Chondrocyte (in vitro differentiated cells): Measurements from ENCODE around the gene KLHL17. TPM values are rescaled to one million over a fixed set of nuclear protein-coding genes. Genes with fewer than 3 reads are reported as not detected.

Experiments
- DNase-seq: peaks from one replicate; pipeline ENCODE4 v3.0.0; 2021; ENCODE audit warnings: mixed read lengths, low spot score
- H3K27ac Mint-ChIP-seq: one replicate; pipeline ENCODE4 v1.8.0; 2021; ENCODE audit warnings: mild to moderate bottlenecking, moderate library complexity, mixed read lengths; ENCODE audit not compliant: unreplicated experiment
- H3K27me3 Mint-ChIP-seq: 2 replicates; pipeline ENCODE4 v1.8.0; 2021; ENCODE audit warnings: low read depth, mixed read lengths
- H3K36me3 Mint-ChIP-seq: 2 replicates; pipeline ENCODE4 v1.8.0; 2021; ENCODE audit warnings: low read depth, mixed read lengths
- H3K4me1 Mint-ChIP-seq: 2 replicates; pipeline ENCODE4 v1.8.0; 2021; ENCODE audit warnings: low read depth, mild to moderate bottlenecking, mixed read lengths
- H3K4me3 Mint-ChIP-seq: one replicate; pipeline ENCODE4 v1.8.0; 2021; ENCODE audit warnings: mild to moderate bottlenecking, moderate library complexity, mixed read lengths; ENCODE audit not compliant: unreplicated experiment
- H3K9me3 Mint-ChIP-seq: 2 replicates; pipeline ENCODE4 v1.8.0; 2021; ENCODE audit warnings: low read depth, mixed read lengths
- total RNA-seq: library from RNA; stranded (reverse); gene quantifications from 3 replicates; pipeline ENCODE4 v1.2.1, GENCODE V29; 2021
- TF ChIP-seq, protein P1 (sequence below): fragments of 200-600 bp; sonication (generic); IDR thresholded peaks from 2 replicates; pipeline ENCODE4 v1.5.0; 2021; ENCODE audit warnings: antibody characterized with exemption, mild to moderate bottlenecking, moderate library complexity

The KLHL17 gene
- total RNA-seq, 1 donor from 2014 or later: 19.1 TPM

DNA sequence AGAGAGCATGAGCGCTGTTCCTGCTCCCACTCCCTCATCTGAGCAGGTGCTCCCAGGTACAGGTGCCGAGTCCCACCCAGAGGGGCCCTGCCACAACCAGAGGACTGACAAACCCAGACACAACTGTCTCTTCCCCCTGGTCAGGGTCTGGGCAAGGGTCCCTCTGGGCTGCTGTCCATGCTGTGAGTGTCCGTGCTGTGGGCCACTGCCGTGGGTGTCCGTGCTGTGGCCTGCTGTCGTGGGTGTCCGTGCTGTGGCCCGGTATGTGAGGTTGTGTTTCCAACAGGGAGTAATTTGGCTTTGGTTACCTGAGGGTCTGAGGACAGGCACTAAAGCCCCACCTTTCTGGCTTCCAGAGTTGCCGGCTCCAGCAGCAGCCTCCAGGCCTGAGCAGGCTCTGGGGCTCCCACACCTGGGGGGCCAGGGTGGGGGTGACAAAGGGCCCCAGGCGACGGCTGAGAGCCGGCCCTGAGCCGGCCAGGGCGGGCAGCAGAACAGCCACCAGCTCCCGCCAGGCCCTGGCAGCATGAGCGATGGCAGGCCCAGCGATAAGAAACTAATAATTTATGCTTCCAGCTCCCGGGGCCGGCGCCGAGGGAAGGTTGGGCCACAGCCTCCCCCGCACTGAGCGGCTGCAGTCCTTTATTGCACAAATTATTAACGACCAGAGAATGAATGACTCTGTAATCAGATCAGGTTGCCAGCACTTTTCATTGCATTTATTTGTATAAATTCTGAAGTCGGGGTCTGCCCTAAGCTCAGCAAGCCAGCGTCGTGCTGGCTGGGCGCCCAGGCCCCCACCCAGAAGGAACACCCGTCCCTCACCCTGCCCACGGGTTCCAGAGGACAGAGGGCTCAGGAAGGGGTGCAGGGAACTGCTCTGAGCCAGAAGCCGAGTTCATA lies 44.0 kb upstream of the KLHL17 start:
- H3K4me3 Mint-ChIP-seq: no peak overlapping the region
- no peak for DNase-seq
- TF ChIP-seq, protein P1, sequence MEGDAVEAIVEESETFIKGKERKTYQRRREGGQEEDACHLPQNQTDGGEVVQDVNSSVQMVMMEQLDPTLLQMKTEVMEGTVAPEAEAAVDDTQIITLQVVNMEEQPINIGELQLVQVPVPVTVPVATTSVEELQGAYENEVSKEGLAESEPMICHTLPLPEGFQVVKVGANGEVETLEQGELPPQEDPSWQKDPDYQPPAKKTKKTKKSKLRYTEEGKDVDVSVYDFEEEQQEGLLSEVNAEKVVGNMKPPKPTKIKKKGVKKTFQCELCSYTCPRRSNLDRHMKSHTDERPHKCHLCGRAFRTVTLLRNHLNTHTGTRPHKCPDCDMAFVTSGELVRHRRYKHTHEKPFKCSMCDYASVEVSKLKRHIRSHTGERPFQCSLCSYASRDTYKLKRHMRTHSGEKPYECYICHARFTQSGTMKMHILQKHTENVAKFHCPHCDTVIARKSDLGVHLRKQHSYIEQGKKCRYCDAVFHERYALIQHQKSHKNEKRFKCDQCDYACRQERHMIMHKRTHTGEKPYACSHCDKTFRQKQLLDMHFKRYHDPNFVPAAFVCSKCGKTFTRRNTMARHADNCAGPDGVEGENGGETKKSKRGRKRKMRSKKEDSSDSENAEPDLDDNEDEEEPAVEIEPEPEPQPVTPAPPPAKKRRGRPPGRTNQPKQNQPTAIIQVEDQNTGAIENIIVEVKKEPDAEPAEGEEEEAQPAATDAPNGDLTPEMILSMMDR: no peak
- H3K4me1 Mint-ChIP-seq: peaks cover 10% of the 10 kb centered on the region
- H3K27ac Mint-ChIP-seq: no peak overlapping the region
- H3K9me3 Mint-ChIP-seq: no peaks in the 10 kb centered on the region
- peaks cover 40% of the 10 kb centered on the region for H3K27me3 Mint-ChIP-seq
- no peaks in the 10 kb centered on the region for H3K36me3 Mint-ChIP-seq

DNA sequence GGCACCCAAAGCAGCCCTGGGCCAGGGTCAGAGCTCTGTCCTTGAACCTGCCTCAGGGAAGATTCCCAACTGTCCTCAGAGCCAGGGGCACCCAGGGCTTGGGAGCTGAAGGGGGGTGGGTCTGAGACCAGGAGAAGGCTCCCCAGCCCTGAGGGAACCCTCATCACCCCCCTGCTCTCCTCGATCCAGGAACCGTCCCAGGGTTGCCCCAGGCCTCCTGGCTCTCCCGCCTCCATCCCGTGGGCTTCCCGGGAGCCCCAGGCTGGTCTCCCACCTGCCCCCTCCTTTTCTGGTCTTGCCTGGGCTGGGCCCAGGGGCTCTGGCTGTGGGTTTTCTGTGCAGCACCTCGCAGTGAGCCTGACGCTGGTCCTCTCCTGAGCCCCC lies 43.3 kb upstream of the KLHL17 start:
- Mint-ChIP-seq H3K36me3 (no peaks in the 10 kb centered on the region), H3K27me3 (peaks cover 39% of the 10 kb centered on the region), H3K9me3 (no peaks in the 10 kb centered on the region), H3K27ac (no peak overlapping the region), H3K4me1 (peaks cover 13% of the 10 kb centered on the region), H3K4me3 (no peak overlapping the region)
- TF ChIP-seq, protein P1: no peak
- DNase-seq: no peak

DNA sequence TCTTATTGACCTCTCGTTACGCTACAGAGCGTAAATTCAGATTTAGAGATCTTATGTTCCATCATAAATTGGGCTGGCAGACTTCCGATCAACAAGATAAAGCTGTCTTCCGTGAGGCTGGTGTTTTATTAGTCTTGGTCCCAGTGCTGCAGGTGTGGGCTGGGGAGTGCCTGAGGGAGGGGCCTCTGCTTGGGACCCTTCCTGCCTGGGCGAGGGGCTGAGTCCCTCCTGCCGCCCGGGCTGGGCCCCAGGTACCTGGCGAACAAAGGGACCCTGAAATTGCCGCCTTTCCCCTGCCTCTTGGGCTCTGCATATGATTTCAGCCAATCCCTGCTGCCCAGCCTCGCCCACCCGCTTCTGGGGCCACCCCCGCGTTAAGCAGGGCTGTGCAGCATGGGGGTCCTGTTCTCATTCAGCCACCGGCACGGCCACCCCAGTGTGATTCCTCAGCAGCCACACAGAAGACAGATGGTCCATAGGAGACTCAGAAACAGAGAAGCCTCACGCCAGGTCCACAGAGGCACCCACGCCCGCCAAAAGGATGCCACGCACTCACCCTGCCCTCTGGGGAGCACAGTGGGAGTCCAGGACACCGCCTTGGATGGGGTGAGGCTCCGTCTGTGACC lies 42.8 kb upstream of the KLHL17 start:
- no peaks in the 10 kb centered on the region for H3K36me3 Mint-ChIP-seq
- H3K4me1 Mint-ChIP-seq: peaks cover 13% of the 10 kb centered on the region
- H3K27me3 Mint-ChIP-seq: peaks cover 36% of the 10 kb centered on the region
- no peak overlapping the region for H3K4me3 Mint-ChIP-seq
- TF ChIP-seq, protein P1: no peak
- DNase-seq: no peak
- H3K9me3 Mint-ChIP-seq: no peaks in the 10 kb centered on the region
- no peak overlapping the region for H3K27ac Mint-ChIP-seq

DNA sequence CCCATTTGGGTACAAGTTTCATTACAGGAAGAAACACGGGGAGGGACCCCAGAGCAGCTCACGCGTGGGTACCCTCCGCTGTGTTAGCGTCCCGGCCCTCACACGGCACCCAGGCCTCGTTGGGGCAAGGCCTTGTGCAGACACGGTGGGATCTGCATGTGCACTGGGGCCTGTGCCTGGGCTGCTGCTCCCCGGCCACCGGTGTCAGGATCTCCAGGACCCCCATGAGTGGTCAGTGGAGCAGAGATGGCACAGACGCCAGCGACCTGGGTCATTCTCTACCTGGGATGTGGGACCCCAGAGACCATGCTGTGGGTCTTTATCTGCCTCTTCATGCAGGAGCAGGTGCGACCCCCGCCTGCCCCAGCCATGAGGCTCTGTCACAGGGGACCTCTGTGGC lies 42.0 kb upstream of the KLHL17 start:
- Mint-ChIP-seq H3K4me3 (no peak overlapping the region), H3K27me3 (peaks cover 33% of the 10 kb centered on the region), H3K36me3 (no peaks in the 10 kb centered on the region), H3K27ac (no peak overlapping the region), H3K9me3 (no peaks in the 10 kb centered on the region), H3K4me1 (peaks cover 16% of the 10 kb centered on the region)
- TF ChIP-seq, protein P1: no peak
- peak; percentile 88 for DNase-seq

DNA sequence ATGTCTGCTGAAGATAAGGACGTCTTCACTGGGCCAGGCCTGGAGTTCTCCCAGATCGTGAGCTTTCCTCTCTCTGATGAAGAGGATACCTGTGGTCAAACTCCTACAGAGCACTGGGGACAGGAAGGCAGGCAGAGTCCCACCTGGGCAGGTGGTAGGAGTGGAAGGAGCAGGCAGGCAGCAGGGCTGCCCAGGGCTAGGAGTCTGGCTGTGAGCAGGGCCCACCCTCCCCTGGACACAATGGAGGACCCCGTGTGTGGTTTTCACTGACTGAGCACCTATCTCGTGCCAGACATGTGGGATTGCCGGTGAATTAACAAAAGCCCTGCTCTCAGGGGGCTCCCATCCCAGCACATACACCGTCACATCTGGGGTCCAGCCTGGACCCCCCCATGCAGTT lies 41.5 kb upstream of the KLHL17 start:
- Mint-ChIP-seq H3K27me3 (peaks cover 33% of the 10 kb centered on the region), H3K4me3 (no peak overlapping the region), H3K27ac (no peak overlapping the region), H3K4me1 (peaks cover 18% of the 10 kb centered on the region), H3K9me3 (no peaks in the 10 kb centered on the region), H3K36me3 (no peaks in the 10 kb centered on the region)
- TF ChIP-seq, protein P1: no peak
- DNase-seq: peak; percentile 63
